ENCODE measurements around the gene SLC22A15. TPM values are rescaled to one million over a fixed set of nuclear protein-coding genes. Genes with fewer than 3 reads are reported as not detected.
"Not testable (repeated sequence)": the region's sequence is repeated elsewhere in the genome, so short reads cannot be mapped to it uniquely, and the experiment has no call there.

SLC22A15 gene
- total RNA-seq, 1 experiment from 2014 or later: 0.16 TPM

DNA sequence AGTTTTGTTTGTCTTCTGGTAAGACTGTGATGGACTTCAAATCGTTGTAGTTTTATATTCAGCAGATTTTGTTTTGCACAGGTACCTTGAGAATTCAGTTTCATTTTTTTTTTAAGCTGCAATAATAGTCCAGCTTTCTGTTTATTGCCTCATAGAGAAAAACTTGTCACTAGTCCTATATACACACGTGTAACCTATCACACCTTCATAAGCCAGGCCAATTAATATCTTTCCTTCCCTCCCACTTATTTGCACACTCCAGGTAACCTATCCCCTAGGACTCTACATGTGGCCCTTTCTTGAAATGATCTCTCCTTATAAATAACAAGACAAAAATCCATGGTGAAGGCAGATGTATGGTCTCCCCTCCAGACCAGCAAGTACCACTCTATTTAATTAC is 62.4 kb downstream of the SLC22A15 start:
- Mint-ChIP-seq H3K4me3 (ENCODE audit: unreplicated experiment) (no peak overlapping the region), H3K4me1 (ENCODE audit: low read depth, unreplicated experiment) (no peaks in the 10 kb centered on the region), H3K27ac (ENCODE audit: unreplicated experiment) (no peak overlapping the region), H3K27me3 (ENCODE audit: insufficient read depth, unreplicated experiment) (peaks cover 4% of the 10 kb centered on the region), H3K36me3 (ENCODE audit: insufficient read depth, unreplicated experiment) (no peaks in the 10 kb centered on the region), H3K9me3 (ENCODE audit: unreplicated experiment) (no peaks in the 10 kb centered on the region)
- ChIA-PET POLR2A (no interaction called here), CTCF (no interaction called here)
- no peak for DNase-seq
- Histone ChIP-seq H3K9me3 (no peaks in the 10 kb centered on the region), H3K4me3 (ENCODE audit: low read depth, low read length) (no peak overlapping the region), H3K27me3 (replicated peaks; ENCODE audit: control insufficient read depth, insufficient read depth, low read length) (no peaks in the 10 kb centered on the region), H3K36me3 (ENCODE audit: control insufficient read depth, insufficient read depth, low read length) (no peaks in the 10 kb centered on the region), H3K4me1 (no peaks in the 10 kb centered on the region)
- TF ChIP-seq, protein P1, sequence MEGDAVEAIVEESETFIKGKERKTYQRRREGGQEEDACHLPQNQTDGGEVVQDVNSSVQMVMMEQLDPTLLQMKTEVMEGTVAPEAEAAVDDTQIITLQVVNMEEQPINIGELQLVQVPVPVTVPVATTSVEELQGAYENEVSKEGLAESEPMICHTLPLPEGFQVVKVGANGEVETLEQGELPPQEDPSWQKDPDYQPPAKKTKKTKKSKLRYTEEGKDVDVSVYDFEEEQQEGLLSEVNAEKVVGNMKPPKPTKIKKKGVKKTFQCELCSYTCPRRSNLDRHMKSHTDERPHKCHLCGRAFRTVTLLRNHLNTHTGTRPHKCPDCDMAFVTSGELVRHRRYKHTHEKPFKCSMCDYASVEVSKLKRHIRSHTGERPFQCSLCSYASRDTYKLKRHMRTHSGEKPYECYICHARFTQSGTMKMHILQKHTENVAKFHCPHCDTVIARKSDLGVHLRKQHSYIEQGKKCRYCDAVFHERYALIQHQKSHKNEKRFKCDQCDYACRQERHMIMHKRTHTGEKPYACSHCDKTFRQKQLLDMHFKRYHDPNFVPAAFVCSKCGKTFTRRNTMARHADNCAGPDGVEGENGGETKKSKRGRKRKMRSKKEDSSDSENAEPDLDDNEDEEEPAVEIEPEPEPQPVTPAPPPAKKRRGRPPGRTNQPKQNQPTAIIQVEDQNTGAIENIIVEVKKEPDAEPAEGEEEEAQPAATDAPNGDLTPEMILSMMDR (IDR thresholded peaks at IDR 0.05; ENCODE audit: insufficient read depth in 1 of 2, low read depth in 1 of 2, low read length in 1 of 2, severe bottlenecking in 1 of 2, unreplicated experiment in 1 of 2): no peak
- intact Hi-C loops (cut with micrococcal nuclease; ENCODE audit: unreplicated experiment): no loop called here
- no TSS peak for BruUV-seq (replicated peaks)

GRCh38 chr1:116044071-116044470 is 67.8 kb downstream of the SLC22A15 start:
- H3K36me3 Mint-ChIP-seq (ENCODE audit: insufficient read depth, unreplicated experiment): no peaks in the 10 kb centered on the region
- DNase-seq: no peak
- no peak overlapping the region for H3K4me3 Mint-ChIP-seq (ENCODE audit: unreplicated experiment)
- H3K27me3 ChIP-seq (replicated peaks; ENCODE audit: control insufficient read depth, insufficient read depth, low read length): no peaks in the 10 kb centered on the region
- H3K27ac Mint-ChIP-seq (ENCODE audit: unreplicated experiment): no peak overlapping the region
- TF ChIP-seq, protein P1 (IDR thresholded peaks at IDR 0.05; ENCODE audit: insufficient read depth in 1 of 2, low read depth in 1 of 2, low read length in 1 of 2, severe bottlenecking in 1 of 2, unreplicated experiment in 1 of 2): no peak
- H3K36me3 ChIP-seq (ENCODE audit: control insufficient read depth, insufficient read depth, low read length): no peaks in the 10 kb centered on the region
- no peak overlapping the region for H3K4me3 ChIP-seq (ENCODE audit: low read depth, low read length)
- no peaks in the 10 kb centered on the region for H3K4me1 Mint-ChIP-seq (ENCODE audit: low read depth, unreplicated experiment)
- CTCF ChIA-PET: no interaction called here
- peaks cover 4% of the 10 kb centered on the region for H3K27me3 Mint-ChIP-seq (ENCODE audit: insufficient read depth, unreplicated experiment)
- POLR2A ChIA-PET: no interaction called here
- no peaks in the 10 kb centered on the region for H3K9me3 ChIP-seq
- peaks cover under 1% of the 10 kb centered on the region for H3K9me3 Mint-ChIP-seq (ENCODE audit: unreplicated experiment)
- intact Hi-C loops (cut with micrococcal nuclease; ENCODE audit: unreplicated experiment): no loop called here
- H3K4me1 ChIP-seq: no peaks in the 10 kb centered on the region
- BruUV-seq (replicated peaks): no TSS peak

DNA sequence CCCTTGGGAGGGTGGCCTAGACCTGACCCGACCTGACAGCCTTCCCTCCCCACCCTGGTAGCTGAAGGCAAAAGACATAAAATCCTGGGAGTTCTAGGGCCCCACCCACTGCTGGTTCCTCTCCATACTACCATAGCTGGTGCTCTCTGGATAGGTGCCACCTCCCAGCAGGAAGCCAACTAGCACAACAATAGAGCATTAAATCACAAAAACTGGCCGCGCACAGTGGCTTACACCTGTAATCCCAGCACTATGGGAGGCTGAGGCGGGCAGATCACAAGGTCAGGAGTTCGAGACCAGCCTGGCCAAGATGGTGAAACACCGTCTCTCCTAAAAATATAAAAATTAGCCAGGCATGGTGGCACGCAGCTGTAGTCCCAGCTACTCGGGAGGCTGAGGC is 70.6 kb downstream of the SLC22A15 start:
- H3K4me1 ChIP-seq; H3K9me3 Mint-ChIP-seq (ENCODE audit: unreplicated experiment); intact Hi-C loops (cut with micrococcal nuclease; ENCODE audit: unreplicated experiment): not testable (repeated sequence)

DNA sequence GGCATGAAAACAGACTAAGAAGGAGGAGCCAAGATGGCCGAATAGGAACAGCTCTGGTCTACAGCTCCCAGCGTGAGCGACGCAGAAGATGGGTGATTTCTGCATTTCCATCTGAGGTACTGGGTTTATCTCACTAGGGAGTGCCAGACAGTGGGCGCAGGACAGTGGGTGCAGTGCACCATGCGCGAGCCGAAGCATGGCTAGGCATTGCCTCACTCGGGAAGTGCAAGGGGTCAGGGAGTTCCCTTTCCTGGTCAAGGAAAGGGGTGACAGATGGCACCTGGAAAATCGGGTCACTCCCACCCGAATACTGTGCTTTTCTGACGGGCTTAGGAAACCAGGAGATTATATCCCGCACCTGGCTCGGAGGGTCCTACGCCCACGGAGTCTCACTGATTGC is 75.6 kb downstream of the SLC22A15 start:
- H3K4me1 ChIP-seq; CTCF ChIA-PET; H3K4me1 Mint-ChIP-seq (ENCODE audit: low read depth, unreplicated experiment); H3K36me3 Mint-ChIP-seq (ENCODE audit: insufficient read depth, unreplicated experiment); H3K36me3 ChIP-seq (ENCODE audit: control insufficient read depth, insufficient read depth, low read length); H3K27me3 ChIP-seq (replicated peaks; ENCODE audit: control insufficient read depth, insufficient read depth, low read length); H3K9me3 Mint-ChIP-seq (ENCODE audit: unreplicated experiment); BruUV-seq (replicated peaks); intact Hi-C loops (cut with micrococcal nuclease; ENCODE audit: unreplicated experiment); H3K9me3 ChIP-seq; DNase-seq; H3K4me3 ChIP-seq (ENCODE audit: low read depth, low read length); H3K27ac Mint-ChIP-seq (ENCODE audit: unreplicated experiment); POLR2A ChIA-PET; H3K4me3 Mint-ChIP-seq (ENCODE audit: unreplicated experiment); H3K27me3 Mint-ChIP-seq (ENCODE audit: insufficient read depth, unreplicated experiment): not testable (repeated sequence)

More for the DNA sequence above, 70.6 kb downstream of the SLC22A15 start:
- H3K4me3 Mint-ChIP-seq (ENCODE audit: unreplicated experiment); POLR2A ChIA-PET; H3K27me3 Mint-ChIP-seq (ENCODE audit: insufficient read depth, unreplicated experiment); H3K36me3 ChIP-seq (ENCODE audit: control insufficient read depth, insufficient read depth, low read length); H3K4me1 Mint-ChIP-seq (ENCODE audit: low read depth, unreplicated experiment); H3K36me3 Mint-ChIP-seq (ENCODE audit: insufficient read depth, unreplicated experiment); H3K27me3 ChIP-seq (replicated peaks; ENCODE audit: control insufficient read depth, insufficient read depth, low read length); BruUV-seq (replicated peaks); DNase-seq; H3K4me3 ChIP-seq (ENCODE audit: low read depth, low read length); H3K27ac Mint-ChIP-seq (ENCODE audit: unreplicated experiment); H3K9me3 ChIP-seq; CTCF ChIA-PET: not testable (repeated sequence)

Data from Caco-2 (cell line).